WERI-Rb-1 (cell line): ENCODE measurements around the gene RABGGTA.

Experiments used
- DNase-seq: peaks from one replicate; pipeline ENCODE4 v3.0.0-alpha.2; 2020
- H3K27ac ChIP-seq: fragments of 250-450 bp; sonication (Bioruptor Pico); 2 replicates; pipeline ENCODE4 v1.5.1; 2020; ENCODE audit warnings: mild to moderate bottlenecking, moderate library complexity
- H3K27me3 ChIP-seq: fragments of 250-450 bp; sonication (Bioruptor Pico); 2 replicates; pipeline ENCODE4 v1.5.1; 2021; ENCODE audit warnings: mild to moderate bottlenecking, low read depth, moderate library complexity; ENCODE audit not compliant: insufficient read depth, severe bottlenecking
- H3K36me3 ChIP-seq: fragments of 250-450 bp; sonication (Bioruptor Pico); 2 replicates; pipeline ENCODE4 v1.5.1; 2020; ENCODE audit warnings: mild to moderate bottlenecking, moderate library complexity
- H3K4me3 ChIP-seq: 2 replicates; pipeline ENCODE4 v1.5.1; 2011; ENCODE audit warnings: low read depth, mild to moderate bottlenecking, control low read depth, low read length
- H3K9me3 ChIP-seq: fragments of 250-450 bp; sonication (Bioruptor Pico); 2 replicates; pipeline ENCODE4 v1.5.1; 2021; ENCODE audit warnings: mild to moderate bottlenecking, moderate library complexity; ENCODE audit not compliant: severe bottlenecking
- CTCF ChIP-seq: IDR thresholded peaks from 2 replicates; pipeline ENCODE4 v1.5.1; 2011; ENCODE audit warnings: low read depth, mild to moderate bottlenecking, control low read depth, inconsistent platforms, low read length

Gene RABGGTA

GRCh38 chr14:24261256-24261968 is 10.0 kb downstream of the RABGGTA start:
- no peaks in the 10 kb centered on the region for H3K27me3 ChIP-seq
- TF ChIP-seq CTCF, result no peak
- H3K27ac ChIP-seq, result no peak overlapping the region
- no peak for DNase-seq
- H3K36me3 ChIP-seq, result no peaks in the 10 kb centered on the region
- no peaks in the 10 kb centered on the region for H3K9me3 ChIP-seq
- H3K4me3 ChIP-seq, result no peak overlapping the region

- H3K4me3 ChIP-seq, result no peak overlapping the region
- H3K9me3 ChIP-seq, result no peaks in the 10 kb centered on the region
- TF ChIP-seq CTCF, result no peak
- DNase-seq, result no peak
- H3K27me3 ChIP-seq, result no peaks in the 10 kb centered on the region
- no peak overlapping the region for H3K27ac ChIP-seq
- no peaks in the 10 kb centered on the region for H3K36me3 ChIP-seq
Observed at GRCh38 chr14:24260780-24261157, 10.6 kb downstream of the RABGGTA start.

- H3K27ac ChIP-seq, result no peak overlapping the region
- no peak for TF ChIP-seq CTCF
Observed at GRCh38 chr14:24260026-24260779, 11.2 kb downstream of the RABGGTA start.

GRCh38 chr14:24259282-24260025 is 11.9 kb downstream of the RABGGTA start:
- H3K36me3 ChIP-seq, result no peaks in the 10 kb centered on the region; the same call in 1 of the 2 replicates
- no peak for DNase-seq
- no peaks in the 10 kb centered on the region for H3K9me3 ChIP-seq
- no peak overlapping the region for H3K27ac ChIP-seq
- no peak overlapping the region for H3K4me3 ChIP-seq
- no peak for TF ChIP-seq CTCF
- no peaks in the 10 kb centered on the region for H3K27me3 ChIP-seq

More at GRCh38 chr14:24260026-24260779, 11.2 kb downstream of the RABGGTA start:
- H3K36me3 ChIP-seq, result no peaks in the 10 kb centered on the region
- no peaks in the 10 kb centered on the region for H3K9me3 ChIP-seq
- H3K4me3 ChIP-seq, result no peak overlapping the region
- no peak for DNase-seq
- no peaks in the 10 kb centered on the region for H3K27me3 ChIP-seq

- TF ChIP-seq CTCF, result no peak
- no peaks in the 10 kb centered on the region; the same call in 1 of the 2 replicates for H3K36me3 ChIP-seq
- no peaks in the 10 kb centered on the region for H3K9me3 ChIP-seq
Observed at GRCh38 chr14:24258548-24259265, 12.7 kb downstream of the RABGGTA start.

More at GRCh38 chr14:24258548-24259265, 12.7 kb downstream of the RABGGTA start:
- DNase-seq, result no peak
- H3K27ac ChIP-seq, result no peak overlapping the region
- H3K4me3 ChIP-seq, result no peak overlapping the region
- no peaks in the 10 kb centered on the region for H3K27me3 ChIP-seq
